ENCODE results near the gene IPO9.
"Not testable (repeated sequence)": the region's sequence is repeated elsewhere in the genome, so short reads cannot be mapped to it uniquely, and the experiment has no call there.

Gene IPO9

GRCh38 chr1:201851949-201852348 is 23.0 kb downstream of the IPO9 start:
- Histone ChIP-seq H3K27ac (replicated peaks) (no peak overlapping the region), H3K27me3 (ENCODE audit: insufficient read depth, poor library complexity, severe bottlenecking) (no peaks in the 10 kb centered on the region), H3K4me3 (replicated peaks; ENCODE audit: insufficient read depth, low read length) (no peak overlapping the region)
- TF ChIP-seq POLR2AphosphoS5 (IDR thresholded peaks at IDR 0.05; ENCODE audit: low read depth) (no peak), GABPA (IDR thresholded peaks at IDR 0.05; ENCODE audit: low read depth) (no peak), SPI1 (IDR thresholded peaks at IDR 0.05; ENCODE audit: borderline replicate concordance, low read depth) (no peak), CTCF (IDR thresholded peaks at IDR 0.05; ENCODE audit: insufficient read depth, low read length) (no peak)
- DNase-seq (ENCODE audit: low read depth in 1 of 2, low spot score in 1 of 2), result no peak

- H3K4me3 ChIP-seq (replicated peaks; ENCODE audit: insufficient read depth, low read length); DNase-seq (ENCODE audit: low read depth in 1 of 2, low spot score in 1 of 2); H3K27me3 ChIP-seq (ENCODE audit: insufficient read depth, poor library complexity, severe bottlenecking); H3K27ac ChIP-seq (replicated peaks): not testable (repeated sequence)
Measured at GRCh38 chr1:201856722-201857121, 27.8 kb downstream of the IPO9 start.

- Histone ChIP-seq H3K4me3 (replicated peaks; ENCODE audit: insufficient read depth, low read length) (no peak overlapping the region), H3K27ac (replicated peaks) (no peak overlapping the region), H3K27me3 (ENCODE audit: insufficient read depth, poor library complexity, severe bottlenecking) (no peaks in the 10 kb centered on the region)
- DNase-seq (ENCODE audit: low read depth in 1 of 2, low spot score in 1 of 2), result no peak
- TF ChIP-seq SPI1 (IDR thresholded peaks at IDR 0.05; ENCODE audit: borderline replicate concordance, low read depth), result no peak
- TF ChIP-seq GABPA (IDR thresholded peaks at IDR 0.05; ENCODE audit: low read depth), result no peak
- no peak for TF ChIP-seq CTCF (IDR thresholded peaks at IDR 0.05; ENCODE audit: insufficient read depth, low read length)
- no peak for TF ChIP-seq REST (IDR thresholded peaks at IDR 0.05; ENCODE audit: insufficient replicate concordance, low read depth)
- no peak for TF ChIP-seq POLR2AphosphoS5 (IDR thresholded peaks at IDR 0.05; ENCODE audit: low read depth)
Measured at GRCh38 chr1:201859424-201859823, 30.5 kb downstream of the IPO9 start.

- Histone ChIP-seq H3K4me3 (replicated peaks; ENCODE audit: insufficient read depth, low read length) (no peak overlapping the region), H3K27me3 (ENCODE audit: insufficient read depth, poor library complexity, severe bottlenecking) (no peaks in the 10 kb centered on the region), H3K27ac (replicated peaks) (no peak overlapping the region)
- TF ChIP-seq SPI1 (IDR thresholded peaks at IDR 0.05; ENCODE audit: borderline replicate concordance, low read depth) (no peak), GABPA (IDR thresholded peaks at IDR 0.05; ENCODE audit: low read depth) (no peak), REST (IDR thresholded peaks at IDR 0.05; ENCODE audit: insufficient replicate concordance, low read depth) (no peak), CTCF (IDR thresholded peaks at IDR 0.05; ENCODE audit: insufficient read depth, low read length) (no peak), POLR2AphosphoS5 (IDR thresholded peaks at IDR 0.05; ENCODE audit: low read depth) (no peak)
- DNase-seq (ENCODE audit: low read depth in 1 of 2, low spot score in 1 of 2), result no peak
Measured at GRCh38 chr1:201861448-201861847, 32.5 kb downstream of the IPO9 start.
